ENCODE measurements around the gene SPZ1. TPM values are rescaled to one million over a fixed set of nuclear protein-coding genes. Genes with fewer than 3 reads are reported as not detected.

The SPZ1 gene
- total and polyA plus RNA-seq, 10 of the 15 experiments (the other 5 are each of a cell fraction or from before 2014, with no cell fraction given): not detected

DNA sequence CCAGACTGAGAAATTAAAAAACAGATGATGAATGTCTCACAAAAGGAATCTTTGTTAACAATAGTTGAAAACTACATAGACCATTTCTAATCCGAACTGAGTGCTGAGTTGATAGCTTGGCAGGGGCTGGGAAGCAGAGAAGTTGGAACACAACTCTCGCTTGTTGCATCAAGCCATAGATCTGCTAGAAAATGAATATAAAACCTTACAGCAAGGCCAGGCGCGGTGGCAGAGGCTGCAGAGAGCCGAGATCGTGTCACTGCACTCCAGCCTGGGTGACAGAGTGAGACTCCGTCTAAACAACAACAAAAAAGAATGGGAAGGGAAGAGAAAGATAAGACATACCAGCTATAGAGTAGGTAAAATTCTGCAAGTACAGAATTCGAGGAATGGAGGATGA lies 28.0 kb upstream of the SPZ1 start:
- no peaks in the 10 kb centered on the region for H3K79me2 ChIP-seq (ENCODE audit: control insufficient read depth, insufficient read depth, low read length)
- 48% methylated on average over 8 of the region's 8 CpGs for whole genome bisulfite sequencing (ENCODE audit: insufficient coverage, insufficient replicate concordance, low lambda C conversion rate, missing lambda C conversion rate)
- CTCF ChIA-PET: interaction anchor here (1.0 to 1.2 kb wide), 2 partner anchors 14 to 208 kb away, joined by 3 read pairs; no protein-coding TSS in a partner anchor

More for the DNA sequence above, 28.0 kb upstream of the SPZ1 start:
- intact Hi-C loops (cut with micrococcal nuclease; ENCODE audit: unreplicated experiment) (no loop called here), in situ Hi-C loops (cut with MboI) (no loop called here)
- no peak for DNase-seq (ENCODE audit: low read depth, low spot score)
- FAIRE-seq: no peak
- Histone ChIP-seq H4K20me1 (ENCODE audit: control insufficient read depth, insufficient read depth) (no peaks in the 10 kb centered on the region), H3K27ac (ENCODE audit: control insufficient read depth, insufficient read depth) (no peak overlapping the region), H3K4me2 (ENCODE audit: control insufficient read depth, insufficient read depth) (no peak overlapping the region), H3K36me3 (ENCODE audit: control insufficient read depth in 2 of 2, insufficient read depth in 2 of 2, low read length in 1 of 2) (no peaks in the 10 kb centered on the region), H3K9me3 (replicated peaks; ENCODE audit: control insufficient read depth, insufficient read depth, low read length) (no peaks in the 10 kb centered on the region), H2AFZ (ENCODE audit: control insufficient read depth, low read depth, low read length) (no peak overlapping the region), H3K4me1 (ENCODE audit: control insufficient read depth, insufficient read depth, low read length) (no peaks in the 10 kb centered on the region), H3K9ac (ENCODE audit: control insufficient read depth, insufficient read depth, low read length) (no peak overlapping the region), H3K27me3 (replicated peaks in 1 of 2; ENCODE audit: control insufficient read depth in 2 of 2, insufficient read depth in 2 of 2, low read length in 1 of 2) (no peaks in the 10 kb centered on the region), H3K4me3 (no peak overlapping the region)
- TF ChIP-seq, protein P1, sequence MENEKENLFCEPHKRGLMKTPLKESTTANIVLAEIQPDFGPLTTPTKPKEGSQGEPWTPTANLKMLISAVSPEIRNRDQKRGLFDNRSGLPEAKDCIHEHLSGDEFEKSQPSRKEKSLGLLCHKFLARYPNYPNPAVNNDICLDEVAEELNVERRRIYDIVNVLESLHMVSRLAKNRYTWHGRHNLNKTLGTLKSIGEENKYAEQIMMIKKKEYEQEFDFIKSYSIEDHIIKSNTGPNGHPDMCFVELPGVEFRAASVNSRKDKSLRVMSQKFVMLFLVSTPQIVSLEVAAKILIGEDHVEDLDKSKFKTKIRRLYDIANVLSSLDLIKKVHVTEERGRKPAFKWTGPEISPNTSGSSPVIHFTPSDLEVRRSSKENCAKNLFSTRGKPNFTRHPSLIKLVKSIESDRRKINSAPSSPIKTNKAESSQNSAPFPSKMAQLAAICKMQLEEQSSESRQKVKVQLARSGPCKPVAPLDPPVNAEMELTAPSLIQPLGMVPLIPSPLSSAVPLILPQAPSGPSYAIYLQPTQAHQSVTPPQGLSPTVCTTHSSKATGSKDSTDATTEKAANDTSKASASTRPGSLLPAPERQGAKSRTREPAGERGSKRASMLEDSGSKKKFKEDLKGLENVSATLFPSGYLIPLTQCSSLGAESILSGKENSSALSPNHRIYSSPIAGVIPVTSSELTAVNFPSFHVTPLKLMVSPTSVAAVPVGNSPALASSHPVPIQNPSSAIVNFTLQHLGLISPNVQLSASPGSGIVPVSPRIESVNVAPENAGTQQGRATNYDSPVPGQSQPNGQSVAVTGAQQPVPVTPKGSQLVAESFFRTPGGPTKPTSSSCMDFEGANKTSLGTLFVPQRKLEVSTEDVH (IDR thresholded peaks at IDR 0.05; ENCODE audit: low read depth, partially characterized antibody): no peak
- TF ChIP-seq RFX5 (IDR thresholded peaks at IDR 0.05; ENCODE audit: low read depth, low read length) (no peak), ASH2L (IDR thresholded peaks at IDR 0.05; ENCODE audit: borderline replicate concordance, low read depth) (no peak), NFYA (IDR thresholded peaks at IDR 0.05; ENCODE audit: borderline replicate concordance, low read depth, low read length) (no peak), KDM1A (IDR thresholded peaks at IDR 0.05; ENCODE audit: borderline replicate concordance) (no peak), RAD51 (IDR thresholded peaks at IDR 0.05) (no peak), SPI1 (IDR thresholded peaks at IDR 0.05; ENCODE audit: borderline replicate concordance, insufficient read depth, low read depth, low read length) (no peak), TCF7 (IDR thresholded peaks at IDR 0.05; ENCODE audit: borderline replicate concordance) (no peak), BMI1 (IDR thresholded peaks at IDR 0.05; ENCODE audit: borderline replicate concordance) (no peak), BHLHE40 (IDR thresholded peaks at IDR 0.05; ENCODE audit: borderline replicate concordance in 1 of 2, low read depth in 2 of 2, low read length in 1 of 2) (no peak), SUZ12 (IDR thresholded peaks at IDR 0.05; ENCODE audit: unreplicated experiment) (no peak), KLF5 (IDR thresholded peaks at IDR 0.05; ENCODE audit: partially characterized antibody) (no peak), SREBF2 (IDR thresholded peaks at IDR 0.05; ENCODE audit: low read length) (no peak), MEF2A (IDR thresholded peaks at IDR 0.05; ENCODE audit: insufficient read depth, low read depth, low read length) (no peak), MYB (IDR thresholded peaks at IDR 0.05; ENCODE audit: borderline replicate concordance, low read depth, low read length) (no peak), SUPT20H (IDR thresholded peaks at IDR 0.05; ENCODE audit: borderline replicate concordance, control insufficient read depth, low read depth, low read length) (no peak)
- no TSS peak for BruUV-seq (replicated peaks)
- POLR2A ChIA-PET: no interaction called here
- SMC1A ChIA-PET (ENCODE audit: uncharacterized antibody, unreplicated experiment): no interaction called here
- RAD21 ChIA-PET (ENCODE audit: unreplicated experiment): no interaction called here
- ATAC-seq: no peak

All from GM12878 (cell line).